Measurements from ENCODE around the gene GALNT18.

The GALNT18 gene

DNA sequence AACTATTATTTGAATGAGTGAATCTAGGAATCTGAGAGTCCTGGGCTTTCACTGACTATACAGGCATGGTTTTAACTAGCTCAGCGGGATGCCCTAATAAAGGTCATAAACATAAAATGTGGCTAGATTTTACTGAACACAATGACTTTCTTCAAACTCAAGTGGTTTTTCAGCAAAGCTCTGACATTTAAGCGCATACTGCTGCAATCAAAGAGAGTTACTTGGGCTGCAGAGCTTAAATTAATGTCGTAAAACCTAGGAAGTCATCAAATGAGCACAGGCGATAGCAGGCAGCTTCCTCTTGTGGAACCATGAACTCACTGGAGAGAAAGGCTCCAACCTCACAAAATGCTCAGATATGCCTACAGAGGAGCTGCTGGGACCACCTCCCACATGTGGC is 275.5 kb downstream of the GALNT18 start:
- no CpG with 5 or more reads among the region's 4 CpGs for WGBS, 2 donors (ENCODE audit: extremely low coverage in 2 of 2, insufficient read length in 2 of 2, insufficient replicate concordance in 1 of 2)
- no peak overlapping the region for H2BK15ac ChIP-seq (ENCODE audit: low read length)
- no peak overlapping the region for H4K91ac ChIP-seq (ENCODE audit: low read depth, low read length, poor library complexity)
- no peak overlapping the region for H3K4me2 ChIP-seq (ENCODE audit: insufficient read depth, low read length, poor library complexity, severe bottlenecking)
- DNase-seq (ENCODE audit: low spot score): no peak
- no peak overlapping the region for H3K4me3 ChIP-seq (ENCODE audit: low read length in 2 of 2)
- no peak overlapping the region for H3K27ac ChIP-seq (replicated peaks; ENCODE audit: low read length)
- H3K79me1 ChIP-seq (ENCODE audit: low read depth, low read length): no peaks in the 10 kb centered on the region
- H3K18ac ChIP-seq (ENCODE audit: low read length): no peak overlapping the region
- H3K9me3 ChIP-seq (replicated peaks in 1 of 2; ENCODE audit: control insufficient read depth in 2 of 2, insufficient read depth in 1 of 2, low read depth in 1 of 2, low read length in 2 of 2): no peaks in the 10 kb centered on the region
- no peaks in the 10 kb centered on the region for H3K4me1 ChIP-seq (ENCODE audit: control insufficient read depth in 2 of 2, insufficient read depth in 1 of 2, low read depth in 1 of 2, low read length in 2 of 2)
- H3K14ac ChIP-seq (ENCODE audit: low read length): no peak overlapping the region
- H3K27me3 ChIP-seq (ENCODE audit: control insufficient read depth in 3 of 3, insufficient read depth in 3 of 3, low read depth in 1 of 3, low read length in 3 of 3): no peaks in the 10 kb centered on the region
- no peak overlapping the region for H4K8ac ChIP-seq (ENCODE audit: low read depth, low read length)
- no peak overlapping the region for H2AK5ac ChIP-seq (ENCODE audit: low read depth, low read length)
- H2AFZ ChIP-seq (ENCODE audit: low read length): no peak overlapping the region
- no peaks in the 10 kb centered on the region for H3K36me3 ChIP-seq (replicated peaks in 1 of 2; ENCODE audit: control insufficient read depth in 2 of 2, insufficient read depth in 2 of 2, low read length in 2 of 2)
- H2BK120ac ChIP-seq (ENCODE audit: low read depth, low read length): no peak overlapping the region
- H2BK12ac ChIP-seq (ENCODE audit: low read length): no peak overlapping the region
- no peak overlapping the region for H3K4ac ChIP-seq (ENCODE audit: low read length)
- H3K9ac ChIP-seq (ENCODE audit: low read depth, low read length, poor library complexity): no peak overlapping the region
- H3K23ac ChIP-seq (ENCODE audit: low read depth, low read length, poor library complexity): no peak overlapping the region
- no peak overlapping the region for H2BK5ac ChIP-seq (ENCODE audit: low read length)

DNA sequence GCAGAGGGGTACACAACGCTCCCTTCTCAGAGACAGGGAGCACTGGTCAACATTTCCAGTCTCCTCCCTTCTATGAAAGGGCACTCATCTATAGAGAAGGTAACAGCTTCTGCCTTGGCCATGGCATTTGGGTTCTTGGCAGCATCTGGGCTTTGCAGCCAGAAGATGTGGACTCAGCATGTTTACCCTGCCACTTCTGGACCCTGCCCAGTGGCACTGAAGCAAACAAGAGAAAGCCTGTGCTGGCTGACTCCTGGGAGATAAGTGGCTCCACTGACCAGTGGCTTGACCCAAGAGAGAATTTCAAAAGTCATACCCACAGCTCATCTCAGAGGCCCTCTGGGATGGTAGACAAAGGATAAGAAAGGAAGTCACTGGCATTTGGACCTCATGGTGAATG is 276.7 kb downstream of the GALNT18 start:
- no CpG with 5 or more reads among the region's 1 CpG for WGBS, 2 donors (ENCODE audit: extremely low coverage in 2 of 2, insufficient read length in 2 of 2, insufficient replicate concordance in 1 of 2)
- Histone ChIP-seq H2AK5ac (ENCODE audit: low read depth, low read length) (no peak overlapping the region), H3K4me1 (ENCODE audit: control insufficient read depth in 2 of 2, insufficient read depth in 1 of 2, low read depth in 1 of 2, low read length in 2 of 2) (no peaks in the 10 kb centered on the region), H3K23ac (ENCODE audit: low read depth, low read length, poor library complexity) (no peak overlapping the region), H3K18ac (ENCODE audit: low read length) (peak overlapping the region; percentile 60), H3K4ac (ENCODE audit: low read length) (no peak overlapping the region), H2BK15ac (ENCODE audit: low read length) (no peak overlapping the region), H2BK120ac (ENCODE audit: low read depth, low read length) (no peak overlapping the region), H3K79me1 (ENCODE audit: low read depth, low read length) (no peaks in the 10 kb centered on the region), H3K9me3 (replicated peaks in 1 of 2; ENCODE audit: control insufficient read depth in 2 of 2, insufficient read depth in 1 of 2, low read depth in 1 of 2, low read length in 2 of 2) (no peaks in the 10 kb centered on the region), H3K27me3 (ENCODE audit: control insufficient read depth in 3 of 3, insufficient read depth in 3 of 3, low read depth in 1 of 3, low read length in 3 of 3) (no peaks in the 10 kb centered on the region), H3K27ac (replicated peaks; ENCODE audit: low read length) (no peak overlapping the region), H3K14ac (ENCODE audit: low read length) (no peak overlapping the region), H3K4me3 (ENCODE audit: low read length in 2 of 2) (no peak overlapping the region), H3K4me2 (ENCODE audit: insufficient read depth, low read length, poor library complexity, severe bottlenecking) (no peak overlapping the region), H3K9ac (ENCODE audit: low read depth, low read length, poor library complexity) (no peak overlapping the region), H2BK12ac (ENCODE audit: low read length) (no peak overlapping the region), H3K36me3 (replicated peaks in 1 of 2; ENCODE audit: control insufficient read depth in 2 of 2, insufficient read depth in 2 of 2, low read length in 2 of 2) (no peaks in the 10 kb centered on the region), H4K91ac (ENCODE audit: low read depth, low read length, poor library complexity) (no peak overlapping the region), H4K8ac (ENCODE audit: low read depth, low read length) (no peak overlapping the region), H2AFZ (ENCODE audit: low read length) (no peak overlapping the region), H2BK5ac (ENCODE audit: low read length) (no peak overlapping the region)
- no peak for DNase-seq (ENCODE audit: low spot score)

DNA sequence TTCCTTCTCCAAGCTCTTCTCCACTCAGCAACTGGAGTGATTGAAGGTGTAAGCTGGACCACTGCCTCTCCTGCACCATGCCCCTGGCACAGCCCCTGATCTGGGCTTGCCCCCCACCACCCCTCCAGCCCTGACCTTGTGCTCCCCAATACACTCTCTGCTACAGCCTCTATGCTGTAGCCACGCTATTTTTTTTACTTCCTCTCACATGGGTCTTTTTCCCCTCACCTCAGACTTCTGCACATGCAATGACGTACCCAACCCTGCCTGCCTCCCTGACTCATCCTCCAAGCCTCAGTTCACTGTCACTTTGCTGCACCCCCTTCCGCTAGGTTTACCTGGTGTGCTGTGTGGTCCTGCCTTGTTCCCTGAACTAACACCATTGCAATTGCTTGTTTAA is 277.8 kb downstream of the GALNT18 start:
- Histone ChIP-seq H2AK5ac (ENCODE audit: low read depth, low read length) (no peak overlapping the region), H4K8ac (ENCODE audit: low read depth, low read length) (no peak overlapping the region), H3K23ac (ENCODE audit: low read depth, low read length, poor library complexity) (no peak overlapping the region)

DNA sequence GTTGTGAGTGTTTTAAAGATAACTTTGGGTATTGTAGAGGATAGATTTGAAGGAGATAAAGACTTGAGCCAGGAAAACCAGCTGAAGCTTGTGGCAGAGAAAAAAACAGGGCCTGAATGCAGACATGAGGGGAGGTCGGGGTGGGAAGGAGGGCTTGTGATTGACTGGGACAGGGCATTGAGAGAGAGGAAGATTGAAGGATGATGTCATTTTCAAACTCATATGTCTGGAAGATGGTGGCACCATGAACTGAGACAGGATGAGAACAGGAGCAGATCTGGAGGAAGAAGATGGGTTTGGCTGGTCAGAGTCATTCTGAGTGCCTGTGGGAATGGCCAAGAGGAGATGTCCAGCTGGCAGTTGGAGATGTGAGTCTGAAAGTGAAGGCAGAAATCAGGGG is 283.5 kb downstream of the GALNT18 start:
- H2BK12ac ChIP-seq (ENCODE audit: low read length): no peak overlapping the region
- no peak overlapping the region for H3K4me2 ChIP-seq (ENCODE audit: insufficient read depth, low read length, poor library complexity, severe bottlenecking)
- no peak overlapping the region for H2AFZ ChIP-seq (ENCODE audit: low read length)
- H3K14ac ChIP-seq (ENCODE audit: low read length): no peak overlapping the region
- no CpG with 5 or more reads among the region's 1 CpG for WGBS, 2 donors (ENCODE audit: extremely low coverage in 2 of 2, insufficient read length in 2 of 2, insufficient replicate concordance in 1 of 2)
- H3K4me3 ChIP-seq (ENCODE audit: low read length in 2 of 2): no peak overlapping the region
- no peak overlapping the region for H3K23ac ChIP-seq (ENCODE audit: low read depth, low read length, poor library complexity)
- no peak overlapping the region for H2AK5ac ChIP-seq (ENCODE audit: low read depth, low read length)
- H2BK5ac ChIP-seq (ENCODE audit: low read length): no peak overlapping the region
- DNase-seq (ENCODE audit: low spot score): no peak
- no peaks in the 10 kb centered on the region for H3K79me1 ChIP-seq (ENCODE audit: low read depth, low read length)
- H3K9me3 ChIP-seq (replicated peaks in 1 of 2; ENCODE audit: control insufficient read depth in 2 of 2, insufficient read depth in 1 of 2, low read depth in 1 of 2, low read length in 2 of 2): no peaks in the 10 kb centered on the region
- H2BK15ac ChIP-seq (ENCODE audit: low read length): no peak overlapping the region
- no peak overlapping the region for H3K18ac ChIP-seq (ENCODE audit: low read length)
- H3K9ac ChIP-seq (ENCODE audit: low read depth, low read length, poor library complexity): no peak overlapping the region
- H4K91ac ChIP-seq (ENCODE audit: low read depth, low read length, poor library complexity): no peak overlapping the region
- H4K8ac ChIP-seq (ENCODE audit: low read depth, low read length): no peak overlapping the region
- no peaks in the 10 kb centered on the region for H3K36me3 ChIP-seq (replicated peaks in 1 of 2; ENCODE audit: control insufficient read depth in 2 of 2, insufficient read depth in 2 of 2, low read length in 2 of 2)
- peaks cover 0 to 2% of the 10 kb centered on the region in 2 donors for H3K4me1 ChIP-seq (ENCODE audit: control insufficient read depth in 2 of 2, insufficient read depth in 1 of 2, low read depth in 1 of 2, low read length in 2 of 2)
- H3K27ac ChIP-seq (replicated peaks; ENCODE audit: low read length): no peak overlapping the region
- no peaks in the 10 kb centered on the region for H3K27me3 ChIP-seq (ENCODE audit: control insufficient read depth in 3 of 3, insufficient read depth in 3 of 3, low read depth in 1 of 3, low read length in 3 of 3)
- H2BK120ac ChIP-seq (ENCODE audit: low read depth, low read length): no peak overlapping the region
- no peak overlapping the region for H3K4ac ChIP-seq (ENCODE audit: low read length)

More for the DNA sequence above, 277.8 kb downstream of the GALNT18 start:
- H3K4me1 ChIP-seq (ENCODE audit: control insufficient read depth in 2 of 2, insufficient read depth in 1 of 2, low read depth in 1 of 2, low read length in 2 of 2): no peaks in the 10 kb centered on the region
- no peak overlapping the region for H2AFZ ChIP-seq (ENCODE audit: low read length)
- no peak overlapping the region for H2BK5ac ChIP-seq (ENCODE audit: low read length)
- no peak overlapping the region for H3K18ac ChIP-seq (ENCODE audit: low read length)
- H3K9me3 ChIP-seq (replicated peaks in 1 of 2; ENCODE audit: control insufficient read depth in 2 of 2, insufficient read depth in 1 of 2, low read depth in 1 of 2, low read length in 2 of 2): no peaks in the 10 kb centered on the region
- H3K14ac ChIP-seq (ENCODE audit: low read length): no peak overlapping the region
- no peak for DNase-seq (ENCODE audit: low spot score)
- H2BK15ac ChIP-seq (ENCODE audit: low read length): no peak overlapping the region
- no CpG with 5 or more reads among the region's 3 CpGs for WGBS, 2 donors (ENCODE audit: extremely low coverage in 2 of 2, insufficient read length in 2 of 2, insufficient replicate concordance in 1 of 2)
- H2BK120ac ChIP-seq (ENCODE audit: low read depth, low read length): no peak overlapping the region
- no peaks in the 10 kb centered on the region for H3K79me1 ChIP-seq (ENCODE audit: low read depth, low read length)
- H3K4me2 ChIP-seq (ENCODE audit: insufficient read depth, low read length, poor library complexity, severe bottlenecking): no peak overlapping the region
- H3K27ac ChIP-seq (replicated peaks; ENCODE audit: low read length): no peak overlapping the region
- no peak overlapping the region for H3K4me3 ChIP-seq (ENCODE audit: low read length in 2 of 2)
- no peak overlapping the region for H2BK12ac ChIP-seq (ENCODE audit: low read length)
- no peak overlapping the region for H3K4ac ChIP-seq (ENCODE audit: low read length)
- no peak overlapping the region for H3K9ac ChIP-seq (ENCODE audit: low read depth, low read length, poor library complexity)
- no peak overlapping the region for H4K91ac ChIP-seq (ENCODE audit: low read depth, low read length, poor library complexity)
- H3K27me3 ChIP-seq (ENCODE audit: control insufficient read depth in 3 of 3, insufficient read depth in 3 of 3, low read depth in 1 of 3, low read length in 3 of 3): no peaks in the 10 kb centered on the region
- no peaks in the 10 kb centered on the region for H3K36me3 ChIP-seq (replicated peaks in 1 of 2; ENCODE audit: control insufficient read depth in 2 of 2, insufficient read depth in 2 of 2, low read length in 2 of 2)

All from neuronal stem cell (in vitro differentiated cells).